ENCODE measurements around the gene IKBKE. TPM values are rescaled to one million over a fixed set of nuclear protein-coding genes. Genes with fewer than 3 reads are reported as not detected.

IKBKE gene
- 11.7 and 12.8 TPM in 2 replicates for total RNA-seq

GRCh38 chr1:206469933-206470691, at the start of gene IKBKE:
Gene IKBKE, plus strand, starts transcription at chr1:206470476. Its CDS starts 2,752 bp downstream, at chr1:206473228.

DNA sequence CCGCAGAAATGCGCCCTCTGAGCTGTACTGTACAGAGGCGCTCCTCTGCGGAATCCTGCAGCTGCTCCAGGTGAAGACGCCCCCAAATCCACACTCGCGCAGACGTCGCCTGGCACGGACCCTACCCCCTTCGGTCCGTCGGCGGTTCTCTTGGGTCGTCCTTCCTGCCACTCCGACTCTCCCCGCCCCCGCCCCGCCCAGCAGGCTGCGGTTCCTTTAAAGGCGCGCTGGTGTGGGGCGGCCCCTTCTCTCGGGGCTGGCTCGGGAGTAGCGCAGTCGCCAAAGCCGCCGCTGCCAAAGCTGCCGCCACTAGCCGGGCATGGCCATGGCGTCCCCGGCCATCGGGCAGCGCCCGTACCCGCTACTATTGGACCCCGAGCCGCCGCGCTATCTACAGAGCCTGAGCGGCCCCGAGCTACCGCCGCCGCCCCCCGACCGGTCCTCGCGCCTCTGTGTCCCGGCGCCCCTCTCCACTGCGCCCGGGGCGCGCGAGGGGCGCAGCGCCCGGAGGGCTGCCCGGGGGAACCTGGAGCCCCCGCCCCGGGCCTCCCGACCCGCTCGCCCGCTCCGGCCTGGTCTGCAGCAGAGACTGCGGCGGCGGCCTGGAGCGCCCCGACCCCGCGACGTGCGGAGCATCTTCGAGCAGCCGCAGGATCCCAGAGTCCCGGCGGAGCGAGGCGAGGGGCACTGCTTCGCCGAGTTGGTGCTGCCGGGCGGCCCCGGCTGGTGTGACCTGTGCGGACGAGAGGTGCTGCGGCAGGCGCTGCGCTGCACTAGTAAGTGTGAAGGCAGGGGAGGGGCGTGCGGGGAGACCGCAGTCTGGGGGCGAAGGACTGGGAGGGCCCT, 37.2 kb downstream of the IKBKE start, which contains the start of gene RASSF5:
Gene RASSF5, plus strand, starts transcription at position 248 of the 846 bp plus-strand sequence. Its CDS starts 72 bp downstream, at position 320.

Other genes starting within 250 kb of the IKBKE start
- 1.5 and 3.0 TPM in 2 replicates for gene RASSF5, start 37.1 kb downstream of the IKBKE start, total RNA-seq
- gene EIF2D, start 142.0 kb downstream of the IKBKE start, total RNA-seq, result 50.8 and 57.9 TPM in 2 replicates
- 27.1 and 27.3 TPM in 2 replicates for gene DYRK3, start 165.1 kb downstream of the IKBKE start, total RNA-seq
- 45.4 and 48.1 TPM in 2 replicates for gene MAPKAPK2, start 214.4 kb downstream of the IKBKE start, total RNA-seq

All from hair follicular keratinocyte (primary cell).